OCI-LY7 (cell line): ENCODE measurements around the gene SLC17A1. TPM values are rescaled to one million over a fixed set of nuclear protein-coding genes. Genes with fewer than 3 reads are reported as not detected.

ENCODE experiments used
- BruUV-seq: library from RNA; stranded (reverse); fragments of 400-500 nt; replicated peaks from 2 replicates; lab custom pipeline; 2021; lab: Mats Ljungman, UMichigan
- CTCF ChIA-PET: fragments of 300-600 bp; sonication (Branson Sonifier 250); formaldehyde crosslinking; loops from one replicate; lab custom pipeline; 2022; ENCODE audit warnings: antibody characterized with exemption; ENCODE audit not compliant: unreplicated experiment; lab: Charles Lee
- POLR2A ChIA-PET: fragments of 300-600 bp; sonication (Branson Sonifier 250); formaldehyde crosslinking; loops from one replicate; lab custom pipeline; 2022; ENCODE audit warnings: antibody characterized with exemption; lab: Charles Lee
- DNase-seq: peaks from one replicate; pipeline ENCODE4 v3.0.0-alpha.2; 2015; ENCODE audit warnings: low spot score
- H2AFZ ChIP-seq: fragments of 200-600 bp; sonication (generic), shearing (Covaris generic); 2 replicates; pipeline ENCODE4 v1.6.1; 2014; ENCODE audit warnings: mild to moderate bottlenecking, antibody characterized with exemption, low read length, moderate library complexity
- H3K27ac ChIP-seq: fragments of 200-600 bp; sonication (generic); 2 replicates; pipeline ENCODE4 v1.5.1; 2014; ENCODE audit warnings: mixed run types, low read depth, mild to moderate bottlenecking, moderate library complexity, low read length, inconsistent platforms; ENCODE audit not compliant: poor library complexity, severe bottlenecking
- H3K36me3 ChIP-seq: fragments of 200-600 bp; sonication (generic); 2 replicates; pipeline ENCODE4 v1.6.1; 2014; ENCODE audit warnings: mild to moderate bottlenecking, antibody characterized with exemption, low read length, moderate library complexity, mixed read lengths; ENCODE audit not compliant: insufficient read depth
- H3K4me1 ChIP-seq: fragments of 200-600 bp; sonication (generic); 2 replicates; pipeline ENCODE4 v1.5.1; 2014; ENCODE audit warnings: mild to moderate bottlenecking, low read length; ENCODE audit not compliant: insufficient read depth, poor library complexity, severe bottlenecking
- H3K4me2 ChIP-seq: fragments of 200-600 bp; sonication (generic); 2 replicates; pipeline ENCODE4 v1.6.1; 2014; ENCODE audit warnings: mild to moderate bottlenecking, low read length
- H3K4me3 ChIP-seq: fragments of 200-600 bp; sonication (generic); 2 replicates; pipeline ENCODE4 v1.5.1; 2014; ENCODE audit warnings: mild to moderate bottlenecking, low read depth, low read length; ENCODE audit not compliant: poor library complexity, severe bottlenecking
- H3K79me2 ChIP-seq: fragments of 200-600 bp; sonication (generic); 2 replicates; pipeline ENCODE4 v1.6.1; 2016; ENCODE audit warnings: low read depth, mild to moderate bottlenecking, low read length, moderate library complexity, mixed read lengths; ENCODE audit not compliant: insufficient read depth
- H3K9me2 ChIP-seq: fragments of 200-600 bp; sonication (generic); 2 replicates; pipeline ENCODE4 v1.6.1; 2016; ENCODE audit warnings: mild to moderate bottlenecking, low read length, mixed read lengths; ENCODE audit not compliant: insufficient read depth
- H3K9me3 ChIP-seq: fragments of 200-600 bp; sonication (generic); 2 replicates; pipeline ENCODE4 v1.6.1; 2014; ENCODE audit warnings: mild to moderate bottlenecking, mixed run types, low read length, mixed read lengths
- H4K20me1 ChIP-seq: fragments of 200-600 bp; sonication (generic); 2 replicates; pipeline ENCODE4 v1.6.1; 2014; ENCODE audit warnings: mild to moderate bottlenecking, antibody characterized with exemption, low read length, moderate library complexity, mixed read lengths; ENCODE audit not compliant: insufficient read depth
- CTCF ChIP-seq: fragments of 200-600 bp; sonication (generic); conservative IDR thresholded peaks from 2 replicates; pipeline ENCODE4 v1.5.1; 2014; ENCODE audit warnings: mild to moderate bottlenecking, antibody characterized with exemption, low read length, moderate library complexity, mixed read lengths
- EZH2phosphoT487 ChIP-seq: fragments of 200-600 bp; sonication (generic); IDR thresholded peaks from 2 replicates; pipeline ENCODE4 v1.6.1; 2018; ENCODE audit warnings: low read depth, borderline replicate concordance, mild to moderate bottlenecking, mixed run types, antibody characterized with exemption, low read length, moderate library complexity, mixed read lengths
- intact Hi-C: fragments of 100-400 bp; cut with micrococcal nuclease; formaldehyde crosslinking; loops from one replicate; pipeline ENCODE4 v1.10.0; 2022; ENCODE audit not compliant: unreplicated experiment
- total RNA-seq, 2 experiments: library from RNA; depleted of rRNA in 1 of 2; stranded (reverse); fragments of >200 nt in 1 of 2; shearing (Covaris generic) in 1 of 2; gene quantifications; 2 replicates each; pipeline ENCODE4 v1.2.3, GENCODE V29; 2014 to 2022

Gene SLC17A1
- total RNA-seq, 2 experiments from 2014 or later, result not detected

DNA sequence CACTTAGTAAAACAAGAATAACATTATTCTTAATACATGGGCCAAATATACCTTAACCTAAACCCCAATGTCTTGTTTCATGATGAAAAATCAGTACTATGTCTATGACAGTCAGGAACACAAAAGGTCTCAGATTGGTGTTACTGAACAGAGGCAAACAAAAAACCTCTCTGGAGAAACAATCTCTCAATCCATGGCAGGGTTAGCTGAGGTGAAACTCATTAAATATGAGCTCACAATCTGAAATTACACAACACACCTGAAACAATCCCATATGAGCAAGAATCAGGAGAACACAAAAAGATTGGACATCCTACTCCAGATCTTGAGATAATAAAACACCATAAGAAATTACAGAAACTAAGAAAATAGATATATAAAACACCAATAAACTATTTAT is 83.8 kb downstream of the SLC17A1 start:
- Histone ChIP-seq H3K4me3 (no peak overlapping the region), H4K20me1 (no peaks in the 10 kb centered on the region), H3K27ac (no peak overlapping the region), H3K9me2 (no peaks in the 10 kb centered on the region), H2AFZ (no peak overlapping the region), H3K36me3 (no peaks in the 10 kb centered on the region), H3K9me3 (no peaks in the 10 kb centered on the region), H3K79me2 (no peaks in the 10 kb centered on the region), H3K4me2 (no peak overlapping the region), H3K4me1 (no peaks in the 10 kb centered on the region)
- intact Hi-C loops, result no loop called here
- TF ChIP-seq CTCF (no peak), EZH2phosphoT487 (no peak)
- ChIA-PET POLR2A (no interaction called here), CTCF (no interaction called here)
- BruUV-seq, result no TSS peak
- no peak for DNase-seq

DNA sequence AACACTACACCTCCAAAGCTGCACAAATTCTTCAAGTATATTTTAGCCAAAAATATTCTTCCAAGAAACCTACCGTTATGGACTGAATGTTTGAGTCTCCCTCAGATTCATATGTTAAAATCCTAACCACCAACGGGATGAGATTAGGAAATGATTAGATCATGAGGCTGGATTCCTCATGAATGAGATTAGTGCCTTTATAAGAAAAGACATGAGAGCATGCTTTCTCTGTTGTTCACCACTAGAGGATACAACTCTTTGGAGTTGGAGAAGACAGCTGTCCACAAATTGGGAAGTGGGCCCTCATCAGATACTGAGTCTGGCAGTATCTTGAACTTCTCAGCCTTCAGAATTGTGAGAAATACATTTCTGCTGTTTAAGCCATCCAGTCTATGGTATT is 84.4 kb downstream of the SLC17A1 start:
- BruUV-seq, result no TSS peak
- Histone ChIP-seq H3K4me3 (no peak overlapping the region), H3K4me2 (no peak overlapping the region), H3K9me2 (no peaks in the 10 kb centered on the region), H3K4me1 (no peaks in the 10 kb centered on the region), H3K79me2 (no peaks in the 10 kb centered on the region), H4K20me1 (no peaks in the 10 kb centered on the region), H3K27ac (no peak overlapping the region), H3K36me3 (no peaks in the 10 kb centered on the region), H3K9me3 (no peaks in the 10 kb centered on the region), H2AFZ (no peak overlapping the region)
- POLR2A ChIA-PET, result no interaction called here
- DNase-seq, result no peak
- TF ChIP-seq CTCF (no peak), EZH2phosphoT487 (no peak)
- CTCF ChIA-PET, result no interaction called here
- intact Hi-C loops, result no loop called here

DNA sequence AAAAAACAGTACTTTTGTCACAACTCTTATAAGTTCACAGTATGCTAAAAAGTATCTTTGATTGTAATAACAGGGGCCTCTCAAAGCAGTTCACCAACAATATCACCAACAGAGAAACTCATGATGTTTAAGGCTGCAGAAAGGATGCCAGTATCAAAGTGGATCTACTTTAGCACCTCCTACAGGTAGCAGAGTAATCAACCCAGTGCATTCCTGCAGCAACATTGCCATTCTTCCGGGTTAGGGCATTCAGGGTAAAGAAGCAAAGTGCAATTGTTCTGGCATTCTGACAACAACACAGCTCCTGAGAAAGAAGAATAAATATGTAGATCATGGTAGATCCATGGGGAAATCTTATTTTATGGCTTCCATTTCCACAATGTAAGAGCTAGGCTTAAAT is 84.9 kb downstream of the SLC17A1 start:
- DNase-seq, result no peak
- no TSS peak for BruUV-seq
- H4K20me1 ChIP-seq, result no peaks in the 10 kb centered on the region
- no peaks in the 10 kb centered on the region for H3K79me2 ChIP-seq
- intact Hi-C loops, result no loop called here
- CTCF ChIA-PET, result no interaction called here
- no peak overlapping the region for H3K4me2 ChIP-seq
- H3K27ac ChIP-seq, result no peak overlapping the region
- TF ChIP-seq EZH2phosphoT487, result no peak
- TF ChIP-seq CTCF, result peak; percentile 40; the same call in 1 of the 2 replicates
- H3K4me1 ChIP-seq, result no peaks in the 10 kb centered on the region
- no peak overlapping the region for H3K4me3 ChIP-seq
- H3K9me3 ChIP-seq, result no peaks in the 10 kb centered on the region
- no peak overlapping the region for H2AFZ ChIP-seq
- no peaks in the 10 kb centered on the region for H3K9me2 ChIP-seq
- POLR2A ChIA-PET, result no interaction called here
- no peaks in the 10 kb centered on the region for H3K36me3 ChIP-seq
